Measurements from ENCODE around the gene SLC25A24.
"Not testable (repeated sequence)": the region's sequence is repeated elsewhere in the genome, so short reads cannot be mapped to it uniquely, and the experiment has no call there.

Gene SLC25A24

DNA sequence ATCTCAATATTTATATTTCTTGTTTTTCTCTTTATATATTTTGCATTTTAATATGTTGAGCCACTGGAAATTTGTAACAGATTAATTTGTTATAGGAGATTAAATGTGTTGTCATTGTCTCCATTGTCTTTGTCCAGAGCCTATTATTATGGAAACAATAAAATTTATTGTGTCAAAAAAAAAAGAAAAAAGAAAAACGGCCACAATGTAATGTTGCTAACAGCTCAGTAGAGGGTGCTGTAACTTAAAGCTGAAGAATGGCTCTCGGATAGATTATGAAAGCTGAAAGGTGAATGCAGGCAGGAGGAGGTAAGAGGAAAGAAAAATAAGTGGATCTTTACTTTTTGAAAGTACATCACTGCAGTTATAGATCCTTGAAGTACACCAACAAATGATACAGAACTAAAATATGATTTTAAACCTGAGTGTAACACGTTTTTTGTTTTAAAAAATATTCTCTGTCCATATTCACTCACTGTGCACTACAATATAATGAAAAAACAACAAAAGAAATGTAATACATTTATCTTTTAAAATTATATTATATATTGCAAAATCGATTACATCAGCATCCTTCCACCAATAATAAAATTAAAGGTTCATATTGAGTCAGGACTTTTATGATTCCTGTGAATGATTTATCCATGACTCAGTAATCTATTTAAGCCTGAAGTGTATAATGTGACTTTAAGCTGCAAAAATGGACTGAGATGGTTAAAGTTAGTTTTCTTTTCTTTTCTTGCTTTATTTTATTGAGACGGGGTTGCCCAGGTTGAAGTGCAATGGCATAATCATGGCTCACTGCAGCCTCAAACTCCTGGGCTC lies 14.7 kb upstream of the SLC25A24 start:
- H2BK5ac ChIP-seq (ENCODE audit: low read length); H3K4me2 ChIP-seq (ENCODE audit: insufficient read depth, low read length, poor library complexity, severe bottlenecking); H3K9ac ChIP-seq (ENCODE audit: low read depth, low read length, poor library complexity); DNase-seq (ENCODE audit: low spot score); H2AFZ ChIP-seq (ENCODE audit: low read length); H3K27ac ChIP-seq (replicated peaks; ENCODE audit: low read length); H3K23ac ChIP-seq (ENCODE audit: low read depth, low read length, poor library complexity); H3K18ac ChIP-seq (ENCODE audit: low read length); H2BK15ac ChIP-seq (ENCODE audit: low read length); H3K9me3 ChIP-seq (replicated peaks in 1 of 2; ENCODE audit: control insufficient read depth in 2 of 2, insufficient read depth in 1 of 2, low read depth in 1 of 2, low read length in 2 of 2); H4K8ac ChIP-seq (ENCODE audit: low read depth, low read length); H2BK12ac ChIP-seq (ENCODE audit: low read length); H3K14ac ChIP-seq (ENCODE audit: low read length); H3K4ac ChIP-seq (ENCODE audit: low read length); H3K4me3 ChIP-seq (ENCODE audit: low read length in 2 of 2); H3K79me1 ChIP-seq (ENCODE audit: low read depth, low read length); H4K91ac ChIP-seq (ENCODE audit: low read depth, low read length, poor library complexity); H3K4me1 ChIP-seq (ENCODE audit: control insufficient read depth in 2 of 2, insufficient read depth in 1 of 2, low read depth in 1 of 2, low read length in 2 of 2); H2AK5ac ChIP-seq (ENCODE audit: low read depth, low read length); H2BK120ac ChIP-seq (ENCODE audit: low read depth, low read length); H3K36me3 ChIP-seq (replicated peaks in 1 of 2; ENCODE audit: control insufficient read depth in 2 of 2, insufficient read depth in 2 of 2, low read length in 2 of 2): not testable (repeated sequence)
- H3K27me3 ChIP-seq (ENCODE audit: control insufficient read depth in 3 of 3, insufficient read depth in 3 of 3, low read depth in 1 of 3, low read length in 3 of 3), result peaks cover 0 to 17% (median 0%) of the 10 kb centered on the region in 3 experiments
- no CpG with 5 or more reads among the region's 5 CpGs for WGBS, 2 donors (ENCODE audit: extremely low coverage in 2 of 2, insufficient read length in 2 of 2, insufficient replicate concordance in 1 of 2)

DNA sequence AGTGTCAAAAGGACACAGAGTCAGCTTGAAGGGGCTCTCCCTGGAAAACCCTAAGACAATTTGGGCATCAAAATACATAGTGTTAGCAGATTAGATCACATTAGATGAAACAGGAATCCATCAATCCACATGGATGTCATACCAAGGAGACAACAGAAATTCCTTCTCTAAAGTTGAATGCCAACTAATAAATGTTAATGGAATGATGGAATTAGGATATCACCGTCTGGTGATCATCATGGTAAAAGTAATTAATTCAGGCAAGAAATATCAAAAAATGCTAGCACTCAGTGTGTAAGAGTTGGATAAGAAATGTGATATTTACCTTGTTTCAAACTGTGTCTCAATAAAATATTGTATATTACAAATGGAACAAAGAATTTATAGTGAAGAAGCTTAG lies 10.9 kb upstream of the SLC25A24 start:
- no peak overlapping the region for H2AK5ac ChIP-seq (ENCODE audit: low read depth, low read length)
- no peak for DNase-seq (ENCODE audit: low spot score)
- no peaks in the 10 kb centered on the region for H3K4me1 ChIP-seq (ENCODE audit: control insufficient read depth in 2 of 2, insufficient read depth in 1 of 2, low read depth in 1 of 2, low read length in 2 of 2)
- H2AFZ ChIP-seq (ENCODE audit: low read length), result no peak overlapping the region
- H3K4me2 ChIP-seq (ENCODE audit: insufficient read depth, low read length, poor library complexity, severe bottlenecking), result no peak overlapping the region
- no peaks in the 10 kb centered on the region for H3K36me3 ChIP-seq (replicated peaks in 1 of 2; ENCODE audit: control insufficient read depth in 2 of 2, insufficient read depth in 2 of 2, low read length in 2 of 2)
- no peak overlapping the region for H3K9ac ChIP-seq (ENCODE audit: low read depth, low read length, poor library complexity)
- H3K79me1 ChIP-seq (ENCODE audit: low read depth, low read length), result no peaks in the 10 kb centered on the region
- H2BK5ac ChIP-seq (ENCODE audit: low read length), result no peak overlapping the region
- H3K23ac ChIP-seq (ENCODE audit: low read depth, low read length, poor library complexity), result no peak overlapping the region
- no peak overlapping the region for H3K18ac ChIP-seq (ENCODE audit: low read length)
- H3K27me3 ChIP-seq (ENCODE audit: control insufficient read depth in 3 of 3, insufficient read depth in 3 of 3, low read depth in 1 of 3, low read length in 3 of 3), result peaks cover 0 to 23% (median 0%) of the 10 kb centered on the region in 3 experiments
- H4K8ac ChIP-seq (ENCODE audit: low read depth, low read length), result no peak overlapping the region
- H3K14ac ChIP-seq (ENCODE audit: low read length), result no peak overlapping the region
- no peak overlapping the region for H4K91ac ChIP-seq (ENCODE audit: low read depth, low read length, poor library complexity)
- H3K9me3 ChIP-seq (replicated peaks in 1 of 2; ENCODE audit: control insufficient read depth in 2 of 2, insufficient read depth in 1 of 2, low read depth in 1 of 2, low read length in 2 of 2), result no peaks in the 10 kb centered on the region
- no peak overlapping the region for H2BK15ac ChIP-seq (ENCODE audit: low read length)
- H3K4ac ChIP-seq (ENCODE audit: low read length), result no peak overlapping the region
- no CpG with 5 or more reads among the region's 1 CpG for WGBS, 2 donors (ENCODE audit: extremely low coverage in 2 of 2, insufficient read length in 2 of 2, insufficient replicate concordance in 1 of 2)
- H3K27ac ChIP-seq (replicated peaks; ENCODE audit: low read length), result no peak overlapping the region
- H3K4me3 ChIP-seq (ENCODE audit: low read length in 2 of 2), result no peak overlapping the region
- H2BK12ac ChIP-seq (ENCODE audit: low read length), result no peak overlapping the region
- no peak overlapping the region for H2BK120ac ChIP-seq (ENCODE audit: low read depth, low read length)

DNA sequence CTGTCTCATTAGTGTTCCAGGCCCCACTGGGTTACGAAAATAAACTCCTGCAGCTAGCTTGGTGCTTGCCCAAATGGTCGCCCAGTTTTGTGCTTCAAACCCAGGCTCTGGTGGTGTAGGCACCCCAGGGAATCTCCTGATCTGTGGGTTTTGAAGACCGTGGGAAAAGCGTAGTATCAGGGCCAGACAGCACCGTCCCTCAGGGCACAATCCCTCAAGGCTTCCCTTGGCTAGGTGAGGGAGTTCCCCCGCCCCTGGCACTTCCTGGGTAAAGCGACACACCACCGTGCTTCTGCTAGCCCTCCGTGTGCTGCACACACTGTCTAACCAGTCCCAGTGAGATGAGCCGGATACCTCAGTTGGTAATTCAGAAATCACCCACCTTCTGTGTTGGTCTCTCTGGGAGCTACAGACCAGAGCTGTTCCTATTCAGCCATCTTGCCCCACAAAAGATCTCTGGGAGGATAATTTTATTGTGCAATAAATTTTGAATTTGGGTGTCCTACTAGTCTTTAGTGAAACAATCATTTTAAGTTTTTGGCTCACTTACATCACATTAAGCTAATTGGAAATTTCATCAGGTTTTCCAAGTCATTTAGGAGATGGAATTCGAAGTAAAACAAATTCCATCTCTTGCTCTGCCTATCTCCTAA lies 9.4 kb upstream of the SLC25A24 start:
- no peak overlapping the region for H3K4me2 ChIP-seq (ENCODE audit: insufficient read depth, low read length, poor library complexity, severe bottlenecking)

DNA sequence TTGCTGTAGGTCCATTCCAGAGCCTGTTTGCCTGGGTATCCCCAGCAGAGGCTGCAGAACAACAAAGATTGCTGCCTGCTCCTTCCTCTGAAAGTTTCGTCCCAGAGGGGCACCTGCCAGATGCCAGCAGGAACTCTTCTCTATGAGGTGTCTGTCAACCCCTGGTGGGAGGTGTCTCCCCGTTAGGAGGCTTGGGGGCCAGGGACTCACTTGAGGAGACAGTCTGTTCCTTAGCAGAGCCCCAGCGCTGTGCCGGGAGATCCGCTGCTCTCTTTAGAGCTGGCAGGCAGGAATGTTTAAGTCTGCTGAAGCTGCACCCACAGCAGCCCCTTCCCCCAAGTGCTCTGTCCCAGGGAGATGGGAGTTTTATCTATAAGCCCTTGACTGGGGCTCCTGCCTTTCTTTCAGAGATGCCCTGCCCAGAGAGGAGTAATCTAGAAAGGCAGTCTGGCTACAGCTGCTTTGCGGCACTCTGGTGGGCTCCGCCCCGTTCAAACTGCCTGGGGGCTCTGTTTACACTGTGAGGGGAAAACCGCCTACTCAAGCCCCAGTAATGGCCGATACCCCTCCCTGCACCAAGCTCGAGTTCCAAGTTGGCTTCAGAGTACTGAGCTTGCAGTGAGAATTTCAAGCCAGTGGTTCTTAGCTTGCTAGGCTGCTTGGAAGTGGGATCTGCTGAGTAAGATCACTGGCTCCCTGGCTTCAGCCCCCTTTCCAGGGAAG lies 8.7 kb upstream of the SLC25A24 start:
- Histone ChIP-seq H3K27ac (replicated peaks; ENCODE audit: low read length) (no peak overlapping the region), H3K27me3 (ENCODE audit: control insufficient read depth in 3 of 3, insufficient read depth in 3 of 3, low read depth in 1 of 3, low read length in 3 of 3) (peaks cover 0 to 23% (median 0%) of the 10 kb centered on the region in 3 experiments), H2BK120ac (ENCODE audit: low read depth, low read length) (no peak overlapping the region)

More for the DNA sequence above, 9.4 kb upstream of the SLC25A24 start:
- peak overlapping the region; percentile 21 for H2BK5ac ChIP-seq (ENCODE audit: low read length)
- no peak for DNase-seq (ENCODE audit: low spot score)
- no peaks in the 10 kb centered on the region for H3K9me3 ChIP-seq (replicated peaks in 1 of 2; ENCODE audit: control insufficient read depth in 2 of 2, insufficient read depth in 1 of 2, low read depth in 1 of 2, low read length in 2 of 2)
- no CpG with 5 or more reads among the region's 11 CpGs for WGBS, 2 donors (ENCODE audit: extremely low coverage in 2 of 2, insufficient read length in 2 of 2, insufficient replicate concordance in 1 of 2)
- no peak overlapping the region for H3K9ac ChIP-seq (ENCODE audit: low read depth, low read length, poor library complexity)
- H2BK120ac ChIP-seq (ENCODE audit: low read depth, low read length), result no peak overlapping the region
- peak overlapping the region; percentile 62 for H3K18ac ChIP-seq (ENCODE audit: low read length)
- H4K8ac ChIP-seq (ENCODE audit: low read depth, low read length), result no peak overlapping the region
- H3K14ac ChIP-seq (ENCODE audit: low read length), result no peak overlapping the region
- peak overlapping the region; percentile 80 for H2AFZ ChIP-seq (ENCODE audit: low read length)
- no peaks in the 10 kb centered on the region for H3K4me1 ChIP-seq (ENCODE audit: control insufficient read depth in 2 of 2, insufficient read depth in 1 of 2, low read depth in 1 of 2, low read length in 2 of 2)
- no peak overlapping the region for H3K4me3 ChIP-seq (ENCODE audit: low read length in 2 of 2)
- H3K79me1 ChIP-seq (ENCODE audit: low read depth, low read length), result no peaks in the 10 kb centered on the region
- H2BK12ac ChIP-seq (ENCODE audit: low read length), result no peak overlapping the region
- no peak overlapping the region for H4K91ac ChIP-seq (ENCODE audit: low read depth, low read length, poor library complexity)
- H3K36me3 ChIP-seq (replicated peaks in 1 of 2; ENCODE audit: control insufficient read depth in 2 of 2, insufficient read depth in 2 of 2, low read length in 2 of 2), result no peaks in the 10 kb centered on the region
- H2AK5ac ChIP-seq (ENCODE audit: low read depth, low read length), result no peak overlapping the region
- H3K23ac ChIP-seq (ENCODE audit: low read depth, low read length, poor library complexity), result no peak overlapping the region
- H3K27ac ChIP-seq (replicated peaks; ENCODE audit: low read length), result no peak overlapping the region
- H3K27me3 ChIP-seq (ENCODE audit: control insufficient read depth in 3 of 3, insufficient read depth in 3 of 3, low read depth in 1 of 3, low read length in 3 of 3), result peaks cover 0 to 23% (median 0%) of the 10 kb centered on the region in 3 experiments
- H2BK15ac ChIP-seq (ENCODE audit: low read length), result no peak overlapping the region
- no peak overlapping the region for H3K4ac ChIP-seq (ENCODE audit: low read length)

More for the DNA sequence above, 8.7 kb upstream of the SLC25A24 start:
- no peak overlapping the region for H3K14ac ChIP-seq (ENCODE audit: low read length)
- H3K4me2 ChIP-seq (ENCODE audit: insufficient read depth, low read length, poor library complexity, severe bottlenecking), result no peak overlapping the region
- H4K8ac ChIP-seq (ENCODE audit: low read depth, low read length), result no peak overlapping the region
- no peaks in the 10 kb centered on the region for H3K9me3 ChIP-seq (replicated peaks in 1 of 2; ENCODE audit: control insufficient read depth in 2 of 2, insufficient read depth in 1 of 2, low read depth in 1 of 2, low read length in 2 of 2)
- no peaks in the 10 kb centered on the region for H3K79me1 ChIP-seq (ENCODE audit: low read depth, low read length)
- H2BK5ac ChIP-seq (ENCODE audit: low read length), result peak overlapping the region; percentile 21
- H3K9ac ChIP-seq (ENCODE audit: low read depth, low read length, poor library complexity), result no peak overlapping the region
- no peaks in the 10 kb centered on the region for H3K36me3 ChIP-seq (replicated peaks in 1 of 2; ENCODE audit: control insufficient read depth in 2 of 2, insufficient read depth in 2 of 2, low read length in 2 of 2)
- no peak overlapping the region for H3K23ac ChIP-seq (ENCODE audit: low read depth, low read length, poor library complexity)
- H2AK5ac ChIP-seq (ENCODE audit: low read depth, low read length), result no peak overlapping the region
- no peak overlapping the region for H3K4me3 ChIP-seq (ENCODE audit: low read length in 2 of 2)
- DNase-seq (ENCODE audit: low spot score), result no peak
- H4K91ac ChIP-seq (ENCODE audit: low read depth, low read length, poor library complexity), result no peak overlapping the region
- no CpG with 5 or more reads among the region's 11 CpGs for WGBS, 2 donors (ENCODE audit: extremely low coverage in 2 of 2, insufficient read length in 2 of 2, insufficient replicate concordance in 1 of 2)
- no peaks in the 10 kb centered on the region for H3K4me1 ChIP-seq (ENCODE audit: control insufficient read depth in 2 of 2, insufficient read depth in 1 of 2, low read depth in 1 of 2, low read length in 2 of 2)
- no peak overlapping the region for H2BK15ac ChIP-seq (ENCODE audit: low read length)
- H2AFZ ChIP-seq (ENCODE audit: low read length), result peak overlapping the region; percentile 80
- H3K4ac ChIP-seq (ENCODE audit: low read length), result no peak overlapping the region
- H2BK12ac ChIP-seq (ENCODE audit: low read length), result no peak overlapping the region
- H3K18ac ChIP-seq (ENCODE audit: low read length), result peak overlapping the region; percentile 72
